ENCODE results near the gene PSEN1.
"Not testable (repeated sequence)": the region's sequence is repeated elsewhere in the genome, so short reads cannot be mapped to it uniquely, and the experiment has no call there.

The PSEN1 gene

DNA sequence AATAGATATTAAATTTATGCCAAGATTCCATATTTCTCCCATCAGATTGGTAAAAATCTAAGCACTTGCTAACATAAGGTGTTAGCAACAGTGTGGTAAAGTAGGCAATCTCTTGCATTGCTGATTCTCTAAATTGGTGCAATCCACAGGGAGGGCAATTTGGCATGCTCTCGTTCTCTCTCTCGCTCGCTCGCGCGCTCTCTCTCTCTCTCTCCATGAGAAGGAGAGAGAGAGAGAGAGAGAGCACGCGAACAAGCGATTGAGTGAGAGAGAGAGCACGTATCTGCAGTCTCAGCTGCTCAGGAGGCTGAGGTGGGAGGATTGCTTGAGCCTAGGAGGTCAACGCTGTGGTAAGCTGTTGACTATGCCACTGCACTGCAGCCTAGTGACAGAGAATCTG is 25.9 kb downstream of the PSEN1 start:
- DNase-seq (ENCODE audit: extremely low read depth, low read depth): no peak
- TF ChIP-seq, protein P1, sequence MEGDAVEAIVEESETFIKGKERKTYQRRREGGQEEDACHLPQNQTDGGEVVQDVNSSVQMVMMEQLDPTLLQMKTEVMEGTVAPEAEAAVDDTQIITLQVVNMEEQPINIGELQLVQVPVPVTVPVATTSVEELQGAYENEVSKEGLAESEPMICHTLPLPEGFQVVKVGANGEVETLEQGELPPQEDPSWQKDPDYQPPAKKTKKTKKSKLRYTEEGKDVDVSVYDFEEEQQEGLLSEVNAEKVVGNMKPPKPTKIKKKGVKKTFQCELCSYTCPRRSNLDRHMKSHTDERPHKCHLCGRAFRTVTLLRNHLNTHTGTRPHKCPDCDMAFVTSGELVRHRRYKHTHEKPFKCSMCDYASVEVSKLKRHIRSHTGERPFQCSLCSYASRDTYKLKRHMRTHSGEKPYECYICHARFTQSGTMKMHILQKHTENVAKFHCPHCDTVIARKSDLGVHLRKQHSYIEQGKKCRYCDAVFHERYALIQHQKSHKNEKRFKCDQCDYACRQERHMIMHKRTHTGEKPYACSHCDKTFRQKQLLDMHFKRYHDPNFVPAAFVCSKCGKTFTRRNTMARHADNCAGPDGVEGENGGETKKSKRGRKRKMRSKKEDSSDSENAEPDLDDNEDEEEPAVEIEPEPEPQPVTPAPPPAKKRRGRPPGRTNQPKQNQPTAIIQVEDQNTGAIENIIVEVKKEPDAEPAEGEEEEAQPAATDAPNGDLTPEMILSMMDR (IDR thresholded peaks at IDR 0.05; ENCODE audit: low read depth, low read length): no peak

DNA sequence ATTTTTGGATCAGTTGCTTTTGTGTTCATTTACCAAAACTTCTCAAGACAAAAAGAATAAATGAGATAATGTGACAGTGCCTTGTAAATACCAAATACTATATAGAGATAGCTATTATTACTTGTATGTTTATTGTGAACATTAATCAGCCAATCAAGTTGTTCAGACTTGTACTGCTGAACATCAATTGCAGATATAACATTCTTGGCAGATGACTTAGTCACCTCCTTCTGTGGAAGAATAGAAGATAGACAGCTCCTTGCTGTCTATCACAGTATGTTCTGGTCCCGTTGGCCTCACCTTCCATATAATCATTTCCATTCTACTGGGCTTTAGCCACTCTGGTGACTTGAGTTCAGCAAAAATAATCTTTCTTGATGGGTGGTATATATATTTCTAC is 30.1 kb downstream of the PSEN1 start:
- no peak for DNase-seq (ENCODE audit: extremely low read depth, low read depth)
- TF ChIP-seq, protein P1 (IDR thresholded peaks at IDR 0.05; ENCODE audit: low read depth, low read length): no peak

DNA sequence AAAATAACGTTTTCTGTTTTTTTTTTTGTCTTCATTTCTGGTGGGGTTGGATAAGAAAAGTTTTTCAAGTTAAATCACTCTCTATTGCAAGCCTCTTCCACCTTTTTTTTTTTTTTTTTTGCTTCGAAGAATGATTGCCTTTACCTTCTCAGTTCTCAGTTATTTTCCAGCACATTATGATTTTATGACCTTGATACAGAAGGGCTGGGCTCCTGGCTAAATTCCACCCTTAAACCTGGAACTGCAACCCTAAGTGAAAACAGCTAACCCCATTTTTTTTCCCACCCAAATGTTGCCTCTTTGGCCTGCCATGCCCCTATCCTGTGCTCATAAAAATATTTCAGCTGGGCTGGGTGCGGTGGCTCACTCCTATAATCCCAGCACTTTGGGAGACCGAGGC is 31.4 kb downstream of the PSEN1 start:
- TF ChIP-seq, protein P1 (IDR thresholded peaks at IDR 0.05; ENCODE audit: low read depth, low read length): no peak
- no peak for DNase-seq (ENCODE audit: extremely low read depth, low read depth)

DNA sequence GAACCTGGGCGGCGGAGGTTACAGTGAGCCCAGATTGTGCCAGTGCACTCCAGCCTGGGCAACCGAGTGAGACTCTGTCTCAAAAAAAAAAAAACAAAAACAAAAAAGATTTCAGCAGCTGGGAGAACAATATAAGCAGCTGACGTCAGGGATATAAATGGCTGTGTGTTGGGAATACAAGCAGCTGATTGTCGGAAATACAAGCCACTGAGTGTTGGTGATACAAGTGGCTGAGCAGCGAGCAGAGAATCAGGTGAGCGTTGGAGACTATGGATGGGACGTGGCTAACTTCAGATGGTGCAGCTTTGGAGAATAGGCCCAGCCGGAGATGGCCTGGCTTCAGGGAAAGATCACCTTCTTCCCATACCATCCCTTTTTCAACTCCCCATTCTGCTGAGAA is 32.0 kb downstream of the PSEN1 start:
- no peak for DNase-seq (ENCODE audit: extremely low read depth, low read depth)

DNA sequence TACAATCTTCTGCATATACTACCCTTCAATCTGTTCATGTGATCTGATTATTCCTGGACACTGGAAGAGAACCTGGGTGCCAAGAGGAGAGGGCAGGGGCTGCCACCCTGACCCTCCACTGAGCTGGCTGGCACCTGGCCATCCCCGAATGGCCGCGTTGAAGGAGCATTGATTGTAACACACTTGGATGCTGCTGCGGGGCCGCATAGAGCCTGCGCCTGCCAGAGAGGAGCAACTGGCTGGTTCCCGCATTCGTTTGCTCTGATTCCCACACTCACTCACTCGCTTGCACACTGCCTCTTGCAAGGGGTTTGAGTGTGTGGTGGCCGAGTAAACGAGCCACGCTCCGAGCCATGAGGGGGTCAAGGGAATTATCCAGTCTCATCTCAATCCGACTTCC is 32.4 kb downstream of the PSEN1 start:
- TF ChIP-seq, protein P1 (IDR thresholded peaks at IDR 0.05; ENCODE audit: low read depth, low read length): no peak
- DNase-seq (ENCODE audit: extremely low read depth, low read depth): no peak

More for the DNA sequence above, 32.0 kb downstream of the PSEN1 start:
- TF ChIP-seq, protein P1 (IDR thresholded peaks at IDR 0.05; ENCODE audit: low read depth, low read length): no peak

DNA sequence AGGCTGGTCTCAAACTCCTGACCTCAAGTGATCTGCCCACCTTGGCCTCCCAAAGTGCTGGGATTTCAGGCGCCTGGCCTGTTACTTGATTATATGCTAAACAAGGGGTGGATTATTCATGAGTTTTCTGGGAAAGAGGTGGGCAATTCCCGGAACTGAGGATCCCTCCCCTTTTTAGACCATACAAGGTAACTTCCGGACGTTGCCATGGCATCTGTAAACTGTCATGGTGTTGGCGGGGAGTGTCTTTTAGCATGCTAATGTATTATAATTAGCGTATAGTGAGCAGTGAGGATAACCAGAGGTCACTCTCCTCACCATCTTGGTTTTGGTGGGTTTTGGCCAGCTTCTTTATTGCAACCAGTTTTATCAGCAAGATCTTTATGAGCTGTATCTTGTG is 33.5 kb downstream of the PSEN1 start:
- not testable (repeated sequence) for DNase-seq (ENCODE audit: extremely low read depth, low read depth)

DNA sequence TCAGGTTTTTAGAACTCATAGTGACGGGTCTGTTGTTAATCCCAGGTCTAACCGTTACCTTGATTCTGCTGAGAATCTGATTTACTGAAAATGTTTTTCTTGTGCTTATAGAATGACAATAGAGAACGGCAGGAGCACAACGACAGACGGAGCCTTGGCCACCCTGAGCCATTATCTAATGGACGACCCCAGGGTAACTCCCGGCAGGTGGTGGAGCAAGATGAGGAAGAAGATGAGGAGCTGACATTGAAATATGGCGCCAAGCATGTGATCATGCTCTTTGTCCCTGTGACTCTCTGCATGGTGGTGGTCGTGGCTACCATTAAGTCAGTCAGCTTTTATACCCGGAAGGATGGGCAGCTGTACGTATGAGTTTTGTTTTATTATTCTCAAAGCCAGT is 34.4 kb downstream of the PSEN1 start:
- TF ChIP-seq, protein P1 (IDR thresholded peaks at IDR 0.05; ENCODE audit: low read depth, low read length): no peak
- DNase-seq (ENCODE audit: extremely low read depth, low read depth): no peak

DNA sequence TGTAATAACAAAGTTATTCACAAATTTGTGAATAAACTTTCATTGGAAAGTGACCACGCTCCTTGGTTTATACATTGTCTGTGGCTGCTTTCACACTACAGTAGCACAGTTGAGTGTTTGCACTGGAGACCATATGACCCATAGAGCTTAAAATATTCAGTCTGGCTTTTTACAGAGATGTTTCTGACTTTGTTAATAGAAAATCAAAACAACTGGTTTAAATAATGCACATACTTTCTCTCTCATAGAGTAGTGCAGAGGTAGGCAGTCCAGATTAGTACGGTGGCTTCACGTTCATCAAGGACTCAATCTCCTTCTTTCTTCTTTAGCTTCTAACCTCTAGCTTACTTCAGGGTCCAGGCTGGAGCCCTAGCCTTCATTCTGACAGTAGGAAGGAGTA is 36.2 kb downstream of the PSEN1 start:
- DNase-seq (ENCODE audit: extremely low read depth, low read depth): no peak
- TF ChIP-seq, protein P1 (IDR thresholded peaks at IDR 0.05; ENCODE audit: low read depth, low read length): no peak

All from AG09319 (cell line).